ENCODE results near the gene DOP1A.

The DOP1A gene

DNA sequence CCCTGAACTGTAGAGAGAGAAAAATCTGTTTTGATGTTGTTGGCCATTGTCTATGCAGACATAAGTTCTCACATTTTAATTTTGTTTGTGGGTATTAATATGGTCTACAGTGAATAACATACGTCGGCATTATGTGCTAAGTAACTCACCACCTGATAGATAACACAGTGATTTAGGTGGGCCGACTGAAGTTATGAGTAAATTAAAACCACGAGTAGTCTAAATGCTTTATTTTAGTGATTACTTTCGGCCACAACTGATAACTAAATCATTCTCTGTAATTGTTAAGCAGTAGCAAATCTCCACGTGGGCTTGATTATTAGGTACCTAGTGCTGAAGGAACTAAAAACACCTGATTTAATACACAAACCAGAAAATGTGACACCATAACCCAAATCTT lies 1.1 kb downstream of the DOP1A start:
- H3K4me3 Mint-ChIP-seq: peak overlapping the region; percentile 89 to 94 (median 92)
- H3K36me3 Mint-ChIP-seq (ENCODE audit: low read depth): no peaks in the 10 kb centered on the region
- peak overlapping the region; percentile 88 to 98 (median 94) for H3K27ac Mint-ChIP-seq
- H3K27me3 Mint-ChIP-seq (ENCODE audit: low read depth): no peaks in the 10 kb centered on the region
- H3K9me3 Mint-ChIP-seq: no peaks in the 10 kb centered on the region
- TF ChIP-seq CTCF (IDR thresholded peaks at IDR 0.05; ENCODE audit: unreplicated experiment in 3 of 3): no peak
- peaks cover 22% of the 10 kb centered on the region for H3K4me1 Mint-ChIP-seq

DNA sequence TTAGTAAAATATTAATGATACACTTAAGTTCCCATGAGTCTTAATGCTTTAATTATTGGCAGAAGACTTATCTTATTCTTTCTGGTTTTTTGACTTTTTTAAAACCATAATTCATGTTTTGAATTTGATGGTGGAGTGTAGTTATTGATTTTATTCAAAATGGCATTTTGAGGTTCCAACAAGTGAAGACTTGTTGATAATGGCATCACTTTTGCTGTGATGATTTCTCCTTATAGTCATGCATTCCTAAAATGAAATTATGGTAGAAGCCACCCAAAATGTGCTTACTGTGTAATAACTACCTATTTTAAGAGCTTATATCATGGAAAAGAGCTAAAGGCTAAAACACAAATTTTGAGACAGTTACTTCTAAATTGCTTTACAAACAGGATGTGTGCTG lies 2.2 kb downstream of the DOP1A start:
- Mint-ChIP-seq H3K27ac (no peak overlapping the region), H3K4me1 (peaks cover 15% of the 10 kb centered on the region), H3K27me3 (ENCODE audit: low read depth) (no peaks in the 10 kb centered on the region), H3K9me3 (no peaks in the 10 kb centered on the region), H3K4me3 (no peak overlapping the region), H3K36me3 (ENCODE audit: low read depth) (no peaks in the 10 kb centered on the region)
- no peak for TF ChIP-seq CTCF (IDR thresholded peaks at IDR 0.05; ENCODE audit: unreplicated experiment in 3 of 3)

GRCh38 chr6:83071023-83071422 lies 3.6 kb downstream of the DOP1A start:
- H3K4me3 Mint-ChIP-seq: no peak overlapping the region
- peaks cover 10% of the 10 kb centered on the region for H3K9me3 Mint-ChIP-seq
- peaks cover 11% of the 10 kb centered on the region for H3K36me3 Mint-ChIP-seq (ENCODE audit: low read depth)
- H3K27me3 Mint-ChIP-seq (ENCODE audit: low read depth): no peaks in the 10 kb centered on the region
- H3K4me1 Mint-ChIP-seq: peaks cover 12% of the 10 kb centered on the region
- no peak for TF ChIP-seq CTCF (IDR thresholded peaks at IDR 0.05; ENCODE audit: unreplicated experiment in 3 of 3)
- no peak overlapping the region for H3K27ac Mint-ChIP-seq

GRCh38 chr6:83071707-83072106 lies 4.2 kb downstream of the DOP1A start:
- Mint-ChIP-seq H3K36me3 (ENCODE audit: low read depth) (peaks cover 11% of the 10 kb centered on the region), H3K9me3 (peaks cover 10% of the 10 kb centered on the region), H3K27ac (no peak overlapping the region), H3K27me3 (ENCODE audit: low read depth) (no peaks in the 10 kb centered on the region), H3K4me1 (peaks cover 12% of the 10 kb centered on the region), H3K4me3 (no peak overlapping the region)
- no peak for TF ChIP-seq CTCF (IDR thresholded peaks at IDR 0.05; ENCODE audit: unreplicated experiment in 3 of 3)

GRCh38 chr6:83072726-83073125 lies 5.3 kb downstream of the DOP1A start:
- H3K27ac Mint-ChIP-seq: no peak overlapping the region
- TF ChIP-seq CTCF (IDR thresholded peaks at IDR 0.05; ENCODE audit: unreplicated experiment in 3 of 3): no peak
- H3K9me3 Mint-ChIP-seq: peaks cover 10% of the 10 kb centered on the region
- peaks cover 12% of the 10 kb centered on the region for H3K4me1 Mint-ChIP-seq
- H3K4me3 Mint-ChIP-seq: no peak overlapping the region
- H3K36me3 Mint-ChIP-seq (ENCODE audit: low read depth): peaks cover 11% of the 10 kb centered on the region
- no peaks in the 10 kb centered on the region for H3K27me3 Mint-ChIP-seq (ENCODE audit: low read depth)

DNA sequence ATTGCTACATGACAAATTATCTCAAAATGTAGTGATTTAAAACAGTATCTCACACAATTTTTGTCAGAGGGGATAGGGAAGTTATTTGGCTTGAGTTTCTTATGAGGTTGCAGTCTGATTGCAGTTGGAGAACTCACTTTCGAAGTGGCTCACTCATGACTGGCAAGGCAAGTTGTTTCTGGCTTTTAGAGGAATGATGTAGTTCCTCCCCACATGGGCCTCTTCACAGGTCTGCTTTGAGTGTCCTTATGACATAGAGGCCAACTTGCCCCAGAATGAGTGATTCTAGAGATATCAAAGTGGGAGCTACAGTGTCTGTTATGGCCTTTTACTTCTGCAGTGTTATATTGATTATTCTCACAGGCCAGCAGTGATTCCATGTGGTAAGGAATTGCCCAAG lies 6.1 kb downstream of the DOP1A start:
- H3K4me1 Mint-ChIP-seq: peaks cover 6% of the 10 kb centered on the region
- no peak for TF ChIP-seq CTCF (IDR thresholded peaks at IDR 0.05; ENCODE audit: unreplicated experiment in 3 of 3)
- peaks cover 11% of the 10 kb centered on the region for H3K36me3 Mint-ChIP-seq (ENCODE audit: low read depth)
- H3K27ac Mint-ChIP-seq: no peak overlapping the region
- H3K9me3 Mint-ChIP-seq: peaks cover 10% of the 10 kb centered on the region
- H3K27me3 Mint-ChIP-seq (ENCODE audit: low read depth): no peaks in the 10 kb centered on the region
- H3K4me3 Mint-ChIP-seq: no peak overlapping the region
